Suppressor macrophage treated with lipopolysaccharide for 4 hours (primary cell): ENCODE results near the gene PTPRN2.
"Not testable (repeated sequence)": the region's sequence is repeated elsewhere in the genome, so short reads cannot be mapped to it uniquely, and the experiment has no call there.

Experiments used
- DNase-seq: peaks from one replicate; pipeline ENCODE4 v3.0.0-alpha.2; 2020

Gene PTPRN2

DNA sequence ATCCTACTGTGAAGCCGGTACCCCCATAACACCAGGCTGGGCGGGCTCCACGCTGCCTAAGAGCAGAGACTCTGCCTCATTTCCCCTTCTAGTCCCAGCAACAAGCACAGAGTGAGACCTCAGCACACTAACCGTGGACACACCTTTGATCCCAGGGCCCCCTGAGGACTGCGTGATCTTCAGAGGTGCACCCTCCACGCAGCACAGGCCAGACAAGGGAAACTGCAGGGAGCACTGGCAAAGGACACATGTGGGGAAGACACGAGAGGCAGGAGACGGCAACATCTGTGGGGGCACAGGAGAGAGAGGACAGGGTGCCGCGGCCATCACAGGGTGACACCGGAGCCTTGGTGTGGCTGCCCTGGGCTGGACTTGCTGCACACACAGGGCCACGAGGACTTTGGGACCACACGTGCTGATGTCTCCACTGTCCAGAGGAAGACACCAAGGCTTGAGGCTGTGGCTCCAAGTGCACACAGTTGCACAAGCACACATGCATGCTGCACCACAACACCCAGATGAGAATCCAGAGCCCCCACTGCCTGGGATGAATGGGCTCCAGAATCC is 128.8 kb downstream of the PTPRN2 start:
- DNase-seq: no peak

DNA sequence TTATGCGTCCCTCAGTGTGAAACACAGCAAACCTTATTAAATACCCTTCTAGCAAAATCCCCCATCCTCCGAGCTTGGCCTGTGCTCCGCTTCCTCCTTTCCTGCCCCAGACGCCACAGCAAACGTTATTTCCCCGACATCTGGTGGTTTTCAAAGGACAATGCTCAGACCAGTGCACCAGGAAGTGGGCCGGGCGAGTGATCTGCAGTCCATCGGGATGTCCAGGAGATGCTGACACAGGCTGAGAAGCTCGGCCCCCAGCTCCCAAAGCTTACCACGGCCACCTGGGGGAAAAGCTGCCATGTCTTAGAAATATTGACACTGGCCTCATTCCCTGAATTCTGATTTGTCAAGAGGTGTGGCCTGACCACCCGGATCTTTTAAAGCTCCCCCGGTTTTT is 129.5 kb downstream of the PTPRN2 start:
- DNase-seq: no peak

DNA sequence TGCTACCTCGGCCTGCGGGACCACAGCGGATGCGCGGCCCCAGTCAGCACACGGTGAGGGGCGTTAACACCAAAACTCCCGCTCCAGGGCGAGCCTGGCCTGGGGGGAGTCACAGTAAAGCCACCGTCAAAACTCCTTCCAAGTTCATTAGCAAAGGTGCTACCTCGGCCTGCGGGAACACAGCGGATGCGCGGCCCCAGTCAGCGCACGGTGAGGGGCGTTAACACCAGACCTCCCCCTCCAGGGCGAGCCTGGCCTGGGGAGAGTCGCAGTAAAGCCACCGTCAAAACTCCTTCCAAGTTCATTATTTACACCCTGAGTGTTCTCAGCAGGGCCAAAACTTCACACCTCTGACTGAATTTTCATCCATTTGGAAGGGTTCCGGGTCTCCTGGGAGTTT is 130.0 kb downstream of the PTPRN2 start:
- not testable (repeated sequence) for DNase-seq

DNA sequence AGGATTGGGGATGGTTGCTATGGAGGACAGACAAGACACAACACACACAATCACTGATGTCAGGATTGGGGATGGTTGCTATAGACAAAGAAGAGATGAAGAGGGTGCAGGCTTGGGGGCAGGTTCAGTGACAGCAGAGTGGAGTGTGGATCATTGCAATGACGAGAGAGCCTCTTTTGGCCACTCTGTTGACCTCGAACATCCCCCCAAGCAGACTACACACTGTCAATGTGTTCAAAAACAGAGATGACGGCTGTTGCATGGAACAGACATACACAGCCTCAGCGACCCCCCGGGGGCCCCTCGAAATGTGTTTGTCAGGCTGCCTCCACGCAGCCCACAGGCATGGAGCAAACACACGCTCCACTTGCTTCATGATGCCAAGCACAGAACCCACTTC is 133.0 kb downstream of the PTPRN2 start:
- DNase-seq: no peak

DNA sequence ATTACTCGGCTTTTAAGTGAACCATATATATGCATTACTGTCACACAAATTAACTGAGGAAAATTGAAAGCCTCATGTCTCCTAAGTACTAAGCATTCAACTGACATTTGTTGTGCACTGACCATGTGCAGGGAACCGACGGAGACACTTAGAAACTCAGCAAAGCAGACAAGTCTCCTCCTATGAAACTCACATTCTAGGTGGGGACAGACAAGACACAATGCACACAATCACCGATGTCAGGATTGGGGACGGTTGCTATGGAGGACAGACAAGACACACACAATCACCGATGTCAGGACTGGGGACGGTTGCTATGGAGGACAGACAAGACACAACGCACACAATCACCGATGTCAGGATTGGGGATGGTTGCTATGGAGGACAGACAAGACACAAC is 134.0 kb downstream of the PTPRN2 start:
- DNase-seq: no peak

DNA sequence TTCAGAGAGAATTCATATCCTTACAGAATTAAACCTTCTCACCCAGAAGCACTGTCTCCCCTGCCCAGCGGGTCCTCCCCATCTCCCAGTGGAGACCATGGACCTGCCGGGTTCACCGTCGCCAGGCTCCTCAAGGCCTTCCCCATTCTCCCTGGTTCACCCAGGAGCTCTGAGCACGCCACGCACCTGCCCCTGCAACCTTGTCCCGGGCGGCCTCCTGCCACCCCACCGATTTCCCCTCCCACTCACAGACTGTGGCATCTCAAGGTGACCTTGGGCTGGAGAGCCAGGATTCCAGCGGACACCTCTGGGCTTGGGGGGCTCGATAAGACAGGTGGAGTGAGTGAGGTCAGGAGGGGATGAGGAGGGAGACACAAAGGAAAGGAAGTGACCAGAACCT is 135.3 kb downstream of the PTPRN2 start:
- no peak for DNase-seq

DNA sequence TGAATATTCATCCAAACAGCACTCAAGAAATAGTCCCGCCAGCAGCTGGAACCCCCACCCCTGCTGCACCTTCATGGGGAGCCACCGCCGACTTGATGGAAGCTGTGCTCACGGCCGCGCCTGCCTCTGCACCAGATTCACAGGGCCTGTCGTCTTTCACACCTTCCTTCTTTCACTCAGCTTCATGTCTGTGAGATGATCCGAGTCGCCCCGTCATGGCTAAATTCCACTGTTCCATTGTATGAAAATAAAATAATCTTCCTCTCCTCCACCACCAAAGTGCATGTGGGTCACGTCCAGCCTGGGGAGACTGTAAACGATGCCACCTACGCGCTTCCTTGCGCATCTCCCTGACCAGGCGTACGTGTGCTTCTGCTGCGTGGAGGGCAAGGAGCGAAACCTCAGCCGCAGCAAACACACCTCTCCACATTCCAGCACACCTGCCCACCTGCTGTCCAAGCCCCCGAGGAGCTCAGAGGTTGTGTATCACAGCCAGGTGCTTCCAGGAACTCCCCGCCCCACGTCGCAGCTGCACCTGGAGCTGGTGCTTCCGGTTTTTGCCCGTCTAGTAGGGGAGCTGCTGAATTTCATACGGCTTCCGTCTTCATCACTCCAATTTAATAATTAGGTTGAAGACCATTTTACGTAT is 137.0 kb downstream of the PTPRN2 start:
- no peak for DNase-seq

DNA sequence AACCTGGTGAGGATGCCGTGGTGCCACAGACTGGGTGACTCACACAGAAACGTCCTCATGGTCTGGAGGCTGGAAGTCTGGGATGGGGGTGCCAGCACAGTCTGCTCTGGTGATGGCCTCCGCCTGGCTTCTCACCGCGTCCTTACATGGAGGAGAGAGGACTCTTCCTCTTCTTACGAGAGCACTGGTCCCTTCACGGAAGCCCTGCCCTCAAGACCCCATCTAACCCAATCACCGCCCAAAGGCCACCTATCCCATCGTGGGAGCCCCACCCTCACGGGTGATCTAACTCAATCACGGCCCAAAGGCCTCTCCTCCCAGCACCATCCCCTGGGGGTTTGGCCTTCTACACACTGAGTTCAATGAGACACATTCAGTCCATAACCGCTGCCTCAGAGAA is 137.7 kb downstream of the PTPRN2 start:
- no peak for DNase-seq

DNA sequence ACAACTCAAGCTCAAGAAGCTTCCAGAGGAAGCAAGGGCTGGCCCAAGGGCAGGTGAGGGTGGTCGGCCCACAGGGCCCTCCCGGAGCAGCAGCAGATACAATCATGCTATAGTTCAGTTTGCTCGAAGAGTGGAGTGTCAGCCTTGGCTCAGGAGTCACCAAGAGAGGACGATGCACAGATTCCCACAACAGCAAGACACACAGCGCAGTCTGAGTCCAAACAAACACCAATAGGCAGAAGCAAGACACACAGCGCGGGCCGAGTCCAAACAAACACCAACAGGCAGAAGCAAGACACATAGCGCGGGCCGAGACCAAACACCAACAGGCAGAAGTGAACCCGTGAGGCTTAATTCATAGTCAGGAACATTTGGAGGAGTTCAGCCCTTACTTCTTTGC is 138.4 kb downstream of the PTPRN2 start:
- DNase-seq: no peak

DNA sequence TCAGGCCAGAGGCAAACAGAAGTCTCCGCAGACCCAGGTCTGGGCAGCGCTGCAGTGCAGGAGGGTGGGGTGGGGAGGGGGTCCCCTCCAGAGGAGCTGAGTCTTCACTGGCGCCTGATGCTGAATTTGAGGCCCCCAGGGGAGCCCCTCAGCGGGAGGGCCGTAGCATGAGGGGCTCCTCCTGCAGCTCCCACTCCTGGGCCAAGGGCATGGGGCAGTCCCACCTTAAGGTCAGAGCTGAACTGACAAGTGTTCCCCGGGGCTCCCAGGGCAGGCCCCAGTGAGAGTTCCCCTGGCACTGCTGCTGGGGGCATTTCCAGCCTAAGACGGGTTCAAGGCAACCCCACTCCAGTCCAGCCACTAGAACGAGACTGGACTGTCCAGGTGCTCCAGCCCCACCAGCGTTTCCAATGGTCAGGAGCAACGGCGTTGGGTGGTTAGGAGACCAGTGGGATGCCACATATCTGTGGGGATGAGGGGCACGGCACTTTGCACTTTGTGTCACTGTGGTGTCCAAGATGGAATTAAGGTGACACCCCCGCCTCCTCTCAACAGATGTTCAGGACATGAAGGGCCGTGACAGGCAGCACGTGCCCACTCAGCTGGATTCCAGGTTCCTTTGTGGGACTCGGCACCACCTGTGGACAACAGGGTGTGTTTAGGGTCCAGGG is 139.1 kb downstream of the PTPRN2 start:
- DNase-seq: no peak

DNA sequence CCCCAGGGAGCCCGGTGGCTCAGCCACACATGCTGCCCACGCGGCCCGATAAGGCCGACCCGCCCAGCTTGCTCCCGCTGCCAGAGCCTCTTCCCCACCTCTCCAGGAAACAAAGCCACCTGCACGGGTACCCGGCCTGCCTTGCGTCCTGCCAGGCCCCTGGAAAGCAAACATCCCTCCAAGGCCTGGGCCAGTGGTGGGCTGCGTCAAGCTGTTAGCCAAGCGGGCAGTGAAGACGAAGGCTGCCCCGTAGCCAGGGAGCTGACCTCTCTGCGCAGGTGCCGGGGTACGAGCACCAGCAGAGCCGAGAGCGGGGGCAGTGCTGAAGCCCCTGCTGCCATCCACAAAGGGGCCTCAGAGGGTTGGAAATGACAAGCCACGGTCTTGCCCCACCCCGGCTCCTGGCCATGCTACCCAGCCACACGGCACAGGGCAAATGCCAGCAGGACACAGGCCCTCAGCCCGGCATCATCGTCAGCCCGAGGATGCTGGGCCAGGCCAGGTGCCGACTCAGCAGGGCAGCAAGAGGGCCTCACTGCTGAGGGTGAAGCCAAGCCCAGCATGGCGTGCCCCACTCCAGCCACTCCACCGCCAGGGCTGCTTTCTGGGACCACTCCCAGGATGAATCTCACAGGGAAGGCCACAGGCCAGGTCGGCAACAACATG is 140.0 kb downstream of the PTPRN2 start:
- DNase-seq: no peak

DNA sequence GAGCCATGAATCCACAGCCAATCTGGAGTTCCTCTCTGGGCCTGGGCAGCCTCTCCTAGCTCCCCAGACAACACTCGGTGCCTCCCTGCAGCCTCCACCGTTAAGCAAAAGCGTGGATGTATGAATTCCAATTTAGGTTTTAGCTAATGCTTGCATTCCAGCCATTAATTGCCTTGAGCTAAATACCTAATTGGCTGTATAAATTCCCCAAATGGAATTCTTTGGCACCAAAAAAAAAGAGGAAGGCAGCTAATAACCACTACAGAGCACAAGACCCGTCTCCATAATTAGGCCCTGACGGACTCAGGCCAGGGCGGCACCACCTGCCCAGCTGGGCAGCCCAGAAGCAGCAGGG is 140.5 kb downstream of the PTPRN2 start:
- DNase-seq: no peak

DNA sequence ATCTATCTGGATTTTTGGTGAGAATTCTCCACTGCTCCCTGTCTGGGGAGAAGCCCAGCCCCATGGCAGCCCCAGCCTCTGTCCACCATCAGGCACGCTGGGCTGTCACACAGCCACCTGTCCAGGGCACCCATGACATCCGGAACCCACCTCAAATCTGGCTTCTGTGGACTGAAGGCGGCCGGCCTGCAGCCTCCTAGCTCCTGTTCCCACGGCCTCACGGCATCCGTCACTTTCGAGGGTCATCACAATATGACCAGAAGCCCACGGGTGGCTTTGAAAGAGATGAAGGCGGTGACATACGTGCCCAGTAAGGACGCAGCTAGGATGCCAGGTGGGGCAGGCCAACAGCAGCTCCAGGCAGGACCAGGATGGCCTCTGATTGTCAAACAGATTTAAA is 140.9 kb downstream of the PTPRN2 start:
- DNase-seq: no peak

DNA sequence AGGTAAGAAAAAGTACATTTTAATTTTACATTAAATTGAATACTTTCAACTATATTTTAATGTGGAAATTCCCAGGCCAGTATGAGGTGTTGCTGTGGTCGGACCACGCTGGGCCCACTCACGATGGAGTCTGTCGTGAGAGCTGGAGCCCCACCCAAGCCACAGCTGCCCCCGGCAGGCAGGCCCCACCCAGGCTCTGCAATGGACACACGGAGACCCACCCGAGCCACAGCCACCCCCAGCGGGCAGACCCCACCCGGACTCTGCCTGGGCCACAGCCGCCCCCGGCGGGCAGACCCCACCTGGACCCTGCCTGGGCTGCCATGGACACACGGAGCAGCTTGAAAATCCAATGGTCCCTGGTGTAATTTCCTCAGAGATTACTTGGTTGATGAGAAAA is 141.3 kb downstream of the PTPRN2 start:
- no peak for DNase-seq

DNA sequence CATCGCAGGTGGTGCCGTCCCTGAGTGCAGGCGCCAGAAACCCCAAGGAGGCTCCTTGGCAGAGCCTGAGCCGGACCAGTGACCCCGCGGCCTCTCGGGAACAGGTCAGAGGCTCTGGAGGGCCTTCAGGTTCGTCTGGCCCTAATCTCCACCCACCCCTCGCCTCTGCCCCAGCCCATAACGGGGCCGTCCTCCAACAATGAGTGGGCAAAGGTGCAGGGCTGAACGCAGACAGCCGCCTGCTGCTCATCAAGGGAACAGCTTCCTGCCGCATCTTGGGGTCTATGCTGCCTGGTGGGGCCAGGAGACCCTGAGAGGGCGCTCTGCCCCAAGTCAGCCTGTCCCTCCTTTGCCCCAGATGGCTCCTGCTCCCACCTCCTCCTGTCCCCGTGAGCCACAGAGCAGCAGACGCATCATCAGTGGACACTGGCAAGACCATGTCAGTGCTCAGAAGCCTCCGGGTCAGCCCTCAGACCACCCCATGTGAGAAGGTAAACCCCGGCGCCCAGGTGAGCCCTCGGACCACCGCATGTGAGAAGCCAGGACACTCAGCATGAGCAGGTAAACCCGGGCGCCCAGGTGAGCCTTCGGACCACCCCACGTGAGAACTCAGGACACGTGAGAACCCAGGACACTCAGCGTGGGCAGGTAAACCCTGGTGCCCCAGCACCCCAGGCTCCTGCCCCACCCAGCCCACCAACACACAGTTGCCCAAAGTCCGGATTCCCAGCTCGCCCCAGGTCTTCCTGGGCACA is 142.0 kb downstream of the PTPRN2 start:
- DNase-seq: no peak

DNA sequence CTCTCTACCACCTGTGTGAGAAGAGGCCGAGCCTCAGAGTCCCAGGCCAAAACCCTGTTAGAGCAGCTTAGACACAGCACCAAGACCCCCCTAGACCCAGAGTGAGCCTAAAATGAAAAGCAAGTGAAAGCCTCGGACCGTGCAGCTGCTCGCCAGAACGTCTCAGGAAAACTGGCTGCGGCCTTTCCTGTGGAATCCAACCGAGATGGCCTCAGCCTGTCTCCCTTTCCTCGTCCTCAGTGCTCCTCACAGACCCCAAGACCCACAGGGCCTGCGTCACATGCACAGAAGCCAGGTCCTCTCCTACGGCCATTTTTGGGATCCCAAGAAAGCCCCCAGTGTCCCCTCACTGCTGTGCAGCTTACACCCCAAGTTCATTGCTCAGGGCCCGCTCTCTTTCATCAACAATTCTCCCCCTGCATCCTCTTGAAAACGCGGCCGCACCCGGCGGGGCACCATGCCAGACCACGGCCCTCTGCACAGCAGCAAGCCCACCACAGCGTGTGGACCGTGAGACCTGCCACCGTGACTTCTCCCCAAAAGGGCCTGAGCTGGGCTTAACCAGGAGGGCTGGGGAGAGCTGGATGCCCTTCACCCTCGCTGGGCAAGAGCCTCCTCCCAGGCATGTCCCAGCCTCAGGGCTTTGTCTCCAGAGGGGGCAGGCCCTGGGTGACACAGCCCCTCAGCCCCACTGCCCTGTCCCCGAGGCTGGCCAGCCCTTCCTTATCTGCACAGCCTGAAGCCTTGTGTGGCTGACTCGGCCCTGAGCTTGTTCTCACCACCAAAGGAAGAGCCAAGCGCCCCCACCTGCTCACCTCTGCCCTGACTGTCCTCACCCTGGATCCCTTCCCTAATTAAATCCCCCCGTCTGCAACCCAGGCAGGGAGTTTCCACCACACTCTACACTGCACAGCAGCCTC is 142.9 kb downstream of the PTPRN2 start:
- DNase-seq: no peak

DNA sequence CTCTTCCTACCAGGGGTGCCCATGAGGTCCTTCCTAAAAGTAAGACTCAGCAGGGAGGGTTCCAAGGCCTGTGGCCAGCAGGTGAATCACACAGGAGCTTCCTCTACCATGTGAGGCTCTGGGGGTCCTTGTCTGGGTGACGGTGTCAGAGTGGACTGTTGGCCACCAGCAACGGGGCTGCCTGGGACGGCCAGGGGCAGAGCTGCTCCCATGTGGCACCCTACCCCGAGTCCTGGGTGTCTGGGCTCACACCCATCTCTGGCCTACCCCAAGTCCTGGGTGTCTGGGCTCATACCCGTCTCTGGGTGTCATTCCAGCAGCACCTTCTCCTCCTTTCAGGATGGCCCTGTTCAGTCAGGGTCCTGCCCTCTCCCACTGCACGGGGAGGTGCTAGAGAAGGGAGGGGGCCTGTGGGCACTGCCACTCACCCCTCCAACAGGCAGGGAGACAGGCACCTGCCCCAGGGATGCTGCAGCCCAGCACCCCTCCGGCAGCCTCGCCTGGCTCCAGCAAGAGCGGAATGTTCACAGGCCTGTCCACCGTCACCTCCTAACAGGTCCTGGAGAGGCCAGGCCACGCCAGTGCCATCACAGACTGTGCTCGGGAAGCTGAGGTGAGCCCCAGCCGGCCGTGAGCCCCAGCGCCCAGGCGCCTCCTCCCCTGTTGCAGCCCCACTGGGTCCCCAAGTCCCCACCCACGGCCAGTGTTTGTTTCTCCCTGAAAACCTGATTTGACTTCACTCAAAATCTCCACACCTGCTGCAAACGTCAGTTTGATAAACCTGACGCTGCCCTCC is 143.7 kb downstream of the PTPRN2 start:
- no peak for DNase-seq

DNA sequence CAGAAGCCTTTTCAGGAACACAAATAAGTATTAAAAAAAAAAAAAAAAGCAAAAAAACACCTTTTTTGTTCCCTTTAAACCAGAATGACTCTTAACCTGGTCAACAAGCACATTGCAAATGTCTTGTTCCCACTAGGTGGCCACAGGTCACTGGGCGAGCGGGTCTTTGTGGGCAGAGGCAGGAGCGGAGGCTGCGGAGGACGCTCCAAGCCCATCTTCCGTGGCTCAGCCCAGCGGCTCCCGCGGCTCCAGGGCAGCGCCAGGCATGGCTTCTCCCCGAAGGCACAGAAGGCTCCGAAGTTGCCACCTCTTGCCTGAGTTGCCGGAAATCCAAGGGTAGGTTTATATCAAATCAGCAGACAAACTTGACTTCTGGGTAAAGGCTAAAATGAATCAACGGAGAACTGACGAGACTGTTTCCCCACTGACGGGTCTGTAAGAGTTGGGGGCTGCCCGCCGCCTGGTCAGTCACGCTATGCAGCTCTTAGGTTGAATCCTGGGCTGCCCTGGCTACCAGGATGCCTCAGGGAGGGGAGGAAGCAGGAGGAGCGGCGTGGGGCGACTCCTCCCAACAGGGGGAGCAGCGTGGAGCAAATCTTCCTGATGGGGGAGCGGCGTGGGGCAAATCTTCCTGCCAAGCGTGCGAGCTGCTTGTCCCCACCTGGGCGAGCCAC is 144.5 kb downstream of the PTPRN2 start:
- DNase-seq: no peak

DNA sequence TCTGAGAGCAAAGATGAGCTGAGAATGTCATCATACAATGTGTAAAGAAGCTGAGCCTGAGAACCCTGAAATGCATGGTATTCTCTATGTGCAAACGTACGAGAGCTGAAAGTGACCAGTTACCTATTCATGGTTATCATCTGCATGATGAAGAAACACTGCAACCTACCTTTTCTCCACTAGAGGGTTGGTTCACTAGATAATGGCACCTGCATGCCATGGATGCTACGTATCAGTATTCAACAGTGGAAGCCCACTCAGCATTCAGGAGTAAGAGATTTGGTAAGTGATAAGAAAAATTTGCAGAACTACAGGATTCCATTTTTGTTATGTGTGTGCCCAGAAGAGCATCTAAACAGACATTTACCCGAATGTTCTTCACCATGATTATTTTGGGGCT is 145.4 kb downstream of the PTPRN2 start:
- DNase-seq: no peak

DNA sequence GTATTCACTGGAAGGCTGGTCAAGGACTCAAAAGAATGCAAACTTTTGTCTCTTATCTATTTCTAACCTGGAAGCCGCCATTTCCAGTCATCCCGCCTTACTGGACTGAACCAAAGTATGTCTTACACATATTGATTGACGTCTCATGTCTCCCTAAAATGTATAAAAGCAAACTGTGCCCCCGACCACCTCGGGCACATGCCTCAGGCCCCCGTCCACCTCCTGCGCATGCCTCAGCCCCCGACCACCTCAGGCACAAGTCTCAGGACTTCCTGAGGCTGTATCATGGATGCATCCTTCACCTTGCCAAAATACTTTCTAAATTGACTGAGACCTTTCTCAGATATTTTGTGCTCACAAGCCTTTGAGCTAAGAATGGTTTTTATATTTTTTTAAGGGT is 148.6 kb downstream of the PTPRN2 start:
- DNase-seq: no peak
